NCI-H345 treated with DMSO at 0.1 percent for 48 hours (cell line): ENCODE results near the gene LGR5.

Experiments used
- DNase-seq: peaks from one replicate; lab custom pipeline; 2025; ENCODE audit not compliant: unreplicated experiment; lab: John Stamatoyannopoulos, UW

The LGR5 gene, protein sequence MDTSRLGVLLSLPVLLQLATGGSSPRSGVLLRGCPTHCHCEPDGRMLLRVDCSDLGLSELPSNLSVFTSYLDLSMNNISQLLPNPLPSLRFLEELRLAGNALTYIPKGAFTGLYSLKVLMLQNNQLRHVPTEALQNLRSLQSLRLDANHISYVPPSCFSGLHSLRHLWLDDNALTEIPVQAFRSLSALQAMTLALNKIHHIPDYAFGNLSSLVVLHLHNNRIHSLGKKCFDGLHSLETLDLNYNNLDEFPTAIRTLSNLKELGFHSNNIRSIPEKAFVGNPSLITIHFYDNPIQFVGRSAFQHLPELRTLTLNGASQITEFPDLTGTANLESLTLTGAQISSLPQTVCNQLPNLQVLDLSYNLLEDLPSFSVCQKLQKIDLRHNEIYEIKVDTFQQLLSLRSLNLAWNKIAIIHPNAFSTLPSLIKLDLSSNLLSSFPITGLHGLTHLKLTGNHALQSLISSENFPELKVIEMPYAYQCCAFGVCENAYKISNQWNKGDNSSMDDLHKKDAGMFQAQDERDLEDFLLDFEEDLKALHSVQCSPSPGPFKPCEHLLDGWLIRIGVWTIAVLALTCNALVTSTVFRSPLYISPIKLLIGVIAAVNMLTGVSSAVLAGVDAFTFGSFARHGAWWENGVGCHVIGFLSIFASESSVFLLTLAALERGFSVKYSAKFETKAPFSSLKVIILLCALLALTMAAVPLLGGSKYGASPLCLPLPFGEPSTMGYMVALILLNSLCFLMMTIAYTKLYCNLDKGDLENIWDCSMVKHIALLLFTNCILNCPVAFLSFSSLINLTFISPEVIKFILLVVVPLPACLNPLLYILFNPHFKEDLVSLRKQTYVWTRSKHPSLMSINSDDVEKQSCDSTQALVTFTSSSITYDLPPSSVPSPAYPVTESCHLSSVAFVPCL

DNA sequence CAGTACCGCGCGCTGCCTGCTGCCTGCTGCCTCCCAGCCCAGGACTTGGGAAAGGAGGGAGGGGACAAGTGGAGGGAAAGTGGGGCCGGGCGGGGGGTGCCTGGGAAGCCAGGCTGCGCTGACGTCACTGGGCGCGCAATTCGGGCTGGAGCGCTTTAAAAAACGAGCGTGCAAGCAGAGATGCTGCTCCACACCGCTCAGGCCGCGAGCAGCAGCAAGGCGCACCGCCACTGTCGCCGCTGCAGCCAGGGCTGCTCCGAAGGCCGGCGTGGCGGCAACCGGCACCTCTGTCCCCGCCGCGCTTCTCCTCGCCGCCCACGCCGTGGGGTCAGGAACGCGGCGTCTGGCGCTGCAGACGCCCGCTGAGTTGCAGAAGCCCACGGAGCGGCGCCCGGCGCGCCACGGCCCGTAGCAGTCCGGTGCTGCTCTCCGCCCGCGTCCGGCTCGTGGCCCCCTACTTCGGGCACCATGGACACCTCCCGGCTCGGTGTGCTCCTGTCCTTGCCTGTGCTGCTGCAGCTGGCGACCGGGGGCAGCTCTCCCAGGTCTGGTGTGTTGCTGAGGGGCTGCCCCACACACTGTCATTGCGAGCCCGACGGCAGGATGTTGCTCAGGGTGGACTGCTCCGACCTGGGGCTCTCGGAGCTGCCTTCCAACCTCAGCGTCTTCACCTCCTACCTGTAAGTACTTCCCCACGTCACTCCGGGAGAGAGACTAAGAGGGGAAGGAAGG lies at the start of gene LGR5:
LGR5 (plus strand) TSS at position 186 of the 732 bp plus-strand sequence; CDS start at position 469, 283 bp downstream.
- DNase-seq = peak; percentile 39

DNA sequence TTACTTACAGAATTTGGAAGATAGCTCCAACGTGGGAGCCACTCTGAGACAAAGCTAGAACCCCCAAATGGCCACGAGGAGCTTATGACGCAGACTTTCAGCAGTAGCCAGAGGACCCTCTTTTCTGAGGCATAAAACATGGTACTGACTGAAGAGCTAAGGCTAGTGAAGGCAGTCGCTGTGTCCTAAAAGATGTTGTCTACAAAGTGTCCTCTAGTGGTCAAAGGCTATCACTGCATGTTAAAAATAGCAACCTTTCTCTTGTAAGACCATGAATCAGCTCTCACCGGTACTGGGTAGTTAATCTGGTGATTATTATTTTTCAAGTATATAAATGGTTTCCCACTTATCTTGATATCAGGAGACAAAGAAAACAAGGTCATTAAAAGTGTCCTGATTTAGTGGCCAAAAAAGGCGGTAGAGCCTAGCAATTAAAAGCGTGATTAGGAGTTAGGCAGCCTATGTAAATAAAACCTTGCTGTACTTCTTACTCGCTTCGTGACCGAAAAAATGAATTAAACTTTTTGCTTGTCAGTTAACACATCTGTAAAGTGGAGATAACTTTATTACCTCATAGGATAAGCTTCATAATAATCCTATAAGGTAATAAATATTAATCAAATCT lies 47.0 kb upstream of the LGR5 start:
- peak; percentile 64 for DNase-seq

DNA sequence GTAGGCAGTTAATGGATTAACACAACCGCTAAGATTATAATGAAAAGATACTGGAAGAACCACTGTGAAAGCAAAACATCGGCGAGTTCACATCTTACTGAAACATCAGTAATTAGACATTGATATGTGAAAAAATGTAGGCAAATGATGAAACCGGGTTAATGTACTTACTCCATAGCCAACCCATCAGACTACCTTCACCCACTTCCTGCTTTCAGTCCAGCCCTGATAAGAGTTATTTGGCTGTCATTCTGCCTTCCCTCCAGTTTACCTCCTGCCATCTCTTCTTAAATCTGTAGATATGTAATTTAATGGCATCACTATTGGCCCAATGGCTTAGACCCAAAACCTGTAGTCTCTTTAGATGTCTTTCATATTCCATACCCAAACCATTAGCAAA lies 46.0 kb upstream of the LGR5 start:
- no peak for DNase-seq

DNA sequence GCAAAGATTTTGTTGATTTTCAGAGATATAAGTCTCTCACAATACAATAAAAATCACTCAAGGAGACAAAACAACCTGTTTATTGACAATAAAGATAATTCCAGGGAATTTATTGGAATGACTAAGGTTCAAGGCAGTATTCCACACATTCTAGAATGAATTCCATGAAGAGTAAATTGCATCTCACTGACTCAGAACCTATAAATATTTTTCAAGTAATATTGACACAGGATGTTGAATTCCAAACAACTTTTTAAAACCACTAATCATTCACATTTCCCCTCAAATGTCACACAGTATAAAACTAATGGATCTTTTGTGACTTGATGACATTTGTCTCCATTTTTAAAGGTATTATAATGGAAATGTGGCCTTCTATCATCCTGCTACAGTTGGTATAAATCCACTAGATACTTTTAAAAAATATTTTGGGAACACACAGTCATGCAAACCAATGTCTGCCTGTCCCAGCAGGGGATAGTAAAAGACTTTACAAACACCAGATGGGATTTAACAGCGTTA lies 42.1 kb upstream of the LGR5 start:
- DNase-seq = no peak

DNA sequence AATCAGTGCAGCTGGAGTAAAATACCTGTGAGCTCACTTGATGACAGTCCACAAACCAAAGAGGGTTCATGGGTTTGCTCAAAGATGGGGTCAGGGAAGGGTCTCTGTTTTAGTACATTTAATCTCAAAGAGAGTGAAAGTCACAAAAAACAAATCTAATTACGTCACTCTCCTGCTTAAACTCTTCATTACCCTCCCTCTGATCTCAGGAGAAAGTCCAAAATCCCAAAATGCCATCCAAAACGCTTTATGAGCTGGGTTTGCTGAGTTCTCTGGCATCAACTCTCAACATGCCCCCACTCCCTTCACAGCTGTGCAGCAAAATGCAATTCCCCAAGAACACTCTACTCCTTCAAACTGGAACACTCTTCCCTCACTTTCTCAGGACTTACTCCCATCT lies 40.4 kb upstream of the LGR5 start:
- no peak for DNase-seq

DNA sequence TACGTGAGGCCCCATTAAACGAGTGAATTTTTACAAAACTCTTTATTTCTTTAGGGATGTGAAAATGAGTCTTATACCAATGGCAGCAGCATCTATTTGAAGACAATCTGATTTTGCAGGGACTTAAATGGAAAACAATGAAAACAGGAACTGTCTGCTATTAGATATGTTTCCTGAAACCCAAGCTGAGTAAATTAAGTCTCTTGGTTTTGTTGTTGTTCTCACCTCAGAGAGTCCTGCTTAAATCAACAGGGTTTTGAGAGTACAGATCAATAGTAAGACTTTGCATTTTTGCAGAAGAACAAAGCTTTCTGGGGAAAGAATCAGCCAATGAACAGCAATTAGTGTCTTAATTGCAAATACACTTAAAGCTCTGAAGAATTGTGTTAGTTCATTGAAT lies 39.1 kb upstream of the LGR5 start:
- no peak for DNase-seq

DNA sequence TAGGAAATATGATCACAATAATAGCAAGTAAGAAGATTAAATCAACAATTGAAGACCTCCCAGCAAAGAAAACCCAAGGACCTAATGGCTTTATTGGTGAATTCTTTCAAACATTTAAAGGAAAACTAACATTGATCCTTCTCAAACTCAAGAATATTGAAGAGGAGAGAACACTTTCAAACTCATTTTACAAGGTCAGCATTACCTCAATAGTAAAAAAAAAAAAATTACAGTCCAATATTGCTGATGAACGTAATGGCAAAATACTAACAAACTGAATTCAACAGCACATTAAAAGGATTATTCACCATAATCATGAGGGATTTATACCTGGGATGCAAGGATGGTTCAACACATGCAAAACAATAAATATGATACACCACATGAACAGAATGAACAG lies 33.7 kb upstream of the LGR5 start:
- no peak for DNase-seq

DNA sequence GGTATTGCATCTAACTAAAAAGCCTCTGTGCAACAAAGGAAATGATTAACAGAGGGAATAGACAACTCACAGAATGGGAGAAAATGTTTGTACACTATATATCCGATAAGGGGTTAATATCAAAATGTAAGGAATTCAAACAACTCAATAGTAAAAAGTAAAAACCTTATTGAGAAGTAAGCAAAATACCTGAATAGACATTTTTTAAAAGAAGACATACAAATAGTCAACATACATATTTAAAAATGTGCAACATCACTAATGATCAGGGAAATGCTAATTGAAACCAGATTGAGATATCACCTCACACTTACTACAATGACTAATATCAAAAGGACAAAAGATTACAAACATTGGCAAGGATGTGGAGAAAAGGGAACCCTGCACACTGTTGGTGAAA lies 31.9 kb upstream of the LGR5 start:
- no peak for DNase-seq

DNA sequence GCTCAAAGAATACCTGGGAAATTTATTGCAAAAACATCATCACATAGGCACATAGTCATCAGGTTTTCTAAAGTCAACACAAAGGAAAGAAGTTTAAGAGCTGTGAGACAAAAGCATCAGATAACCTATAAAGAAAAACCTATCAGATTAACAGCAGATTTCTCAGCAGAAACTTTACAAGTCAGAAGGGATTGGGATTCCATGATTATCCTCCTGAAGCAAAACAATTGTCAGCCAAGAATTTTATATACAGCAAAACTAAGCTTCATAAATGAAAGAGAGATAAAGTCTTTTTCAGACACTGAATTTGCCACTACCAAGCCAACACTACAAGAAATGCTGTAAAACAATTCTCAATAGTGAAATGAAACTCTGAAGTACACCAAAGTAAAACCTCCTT lies 28.8 kb upstream of the LGR5 start:
- no peak for DNase-seq

DNA sequence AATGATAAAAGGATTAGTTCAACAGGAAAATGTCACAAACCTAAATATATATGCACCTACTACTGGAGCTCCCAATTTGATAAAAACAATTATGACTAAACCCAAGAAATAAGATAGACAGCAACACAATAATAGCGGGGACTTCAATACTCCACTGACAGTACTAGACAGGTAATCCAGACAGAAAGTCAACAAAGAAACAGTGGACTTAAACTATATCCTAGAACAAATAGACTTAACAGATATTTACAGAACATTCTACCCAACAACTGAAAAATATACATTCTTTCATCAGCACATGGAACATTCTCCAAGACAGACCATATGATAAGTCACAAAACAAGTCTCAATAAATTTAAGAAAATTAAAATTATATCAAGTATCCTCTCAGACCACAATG lies 28.0 kb upstream of the LGR5 start:
- DNase-seq = no peak

DNA sequence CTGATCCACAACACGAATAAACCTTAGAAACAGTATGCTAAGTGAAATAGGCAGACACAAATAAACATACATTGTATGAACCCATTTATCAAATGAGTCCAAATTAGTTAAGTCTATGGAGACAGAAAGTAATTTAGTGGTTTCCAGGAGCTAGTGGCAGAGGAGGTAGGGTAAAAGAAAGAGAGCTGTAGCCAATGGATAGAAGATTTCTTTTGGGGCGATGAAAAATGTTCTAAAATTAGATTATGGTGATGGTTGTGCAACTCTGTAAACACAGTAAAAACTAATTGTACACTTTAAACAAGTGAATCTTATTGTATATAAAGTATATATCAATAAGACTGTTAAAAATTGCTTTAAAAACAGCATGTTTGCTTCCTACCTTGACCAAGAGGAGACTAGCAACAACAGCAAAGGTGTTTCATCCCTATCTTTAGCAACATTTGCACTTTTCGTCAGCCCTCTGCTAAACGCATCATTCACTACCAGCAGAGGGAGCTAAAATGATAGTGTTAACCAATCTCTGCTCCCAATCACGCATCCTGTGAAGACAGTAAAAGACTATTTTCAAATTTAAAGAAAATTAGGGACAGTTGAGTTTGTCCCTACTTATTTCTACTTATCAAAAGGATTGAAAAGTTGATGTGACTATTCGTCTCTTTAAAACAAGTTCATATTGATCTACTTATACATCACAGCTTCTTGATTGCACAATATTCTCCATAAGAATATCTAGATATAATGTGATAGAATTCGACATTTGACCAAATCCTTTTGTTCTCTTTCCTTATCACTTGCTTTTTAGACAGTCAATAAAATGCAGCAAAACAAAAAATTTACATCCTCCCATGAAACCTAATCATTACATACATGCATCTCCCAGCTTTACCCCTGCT lies 24.0 kb upstream of the LGR5 start:
- peak; percentile 51 for DNase-seq

DNA sequence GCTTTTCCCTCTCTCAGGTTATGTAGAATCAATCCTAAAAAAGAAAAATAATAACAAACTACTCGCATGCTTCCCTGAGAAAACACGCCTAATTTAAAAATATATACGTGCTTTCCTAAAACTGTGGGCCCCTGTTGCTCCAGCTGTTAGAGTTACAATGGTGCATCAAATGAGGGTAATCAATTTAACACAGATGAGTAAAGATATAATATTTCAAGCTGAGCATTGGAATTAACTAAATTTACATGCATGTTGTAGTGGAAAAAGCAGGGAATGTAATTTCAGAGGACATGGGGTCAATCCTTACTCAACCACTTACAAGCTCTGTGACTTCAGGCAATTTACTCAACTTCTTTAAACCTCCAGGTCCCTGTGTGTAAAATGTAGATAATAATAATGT lies 22.4 kb upstream of the LGR5 start:
- DNase-seq = no peak

DNA sequence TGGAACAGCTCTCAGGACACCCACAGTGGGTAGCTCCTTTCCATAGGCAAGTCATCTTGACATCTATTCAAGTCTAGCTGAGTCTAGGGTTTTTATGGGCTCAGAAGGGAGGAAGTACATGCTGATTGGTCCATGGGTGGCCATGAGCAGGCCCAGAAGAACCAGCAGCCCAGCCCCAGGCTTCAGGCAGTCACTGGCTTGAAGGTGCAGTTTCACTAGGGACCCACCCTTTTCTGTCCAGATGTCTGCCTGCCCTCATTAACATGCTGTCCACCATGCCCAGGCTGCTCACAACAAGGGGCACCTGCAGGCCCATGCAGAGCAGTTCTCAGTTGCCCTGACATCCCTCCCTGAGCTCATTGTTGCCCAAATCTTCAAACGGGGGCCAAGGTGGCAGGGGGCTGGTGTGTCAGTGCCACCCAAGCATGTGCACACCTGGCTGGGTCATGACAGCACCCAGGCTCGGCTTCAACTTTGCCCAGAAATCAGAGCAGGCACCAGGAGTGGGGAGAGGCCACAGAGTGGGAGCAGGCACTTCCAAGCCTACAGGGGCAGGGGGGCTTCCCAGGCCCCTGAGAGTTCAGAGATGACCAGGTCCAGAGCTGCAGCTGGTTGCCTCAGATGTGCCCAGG lies 18.7 kb upstream of the LGR5 start:
- no peak for DNase-seq

DNA sequence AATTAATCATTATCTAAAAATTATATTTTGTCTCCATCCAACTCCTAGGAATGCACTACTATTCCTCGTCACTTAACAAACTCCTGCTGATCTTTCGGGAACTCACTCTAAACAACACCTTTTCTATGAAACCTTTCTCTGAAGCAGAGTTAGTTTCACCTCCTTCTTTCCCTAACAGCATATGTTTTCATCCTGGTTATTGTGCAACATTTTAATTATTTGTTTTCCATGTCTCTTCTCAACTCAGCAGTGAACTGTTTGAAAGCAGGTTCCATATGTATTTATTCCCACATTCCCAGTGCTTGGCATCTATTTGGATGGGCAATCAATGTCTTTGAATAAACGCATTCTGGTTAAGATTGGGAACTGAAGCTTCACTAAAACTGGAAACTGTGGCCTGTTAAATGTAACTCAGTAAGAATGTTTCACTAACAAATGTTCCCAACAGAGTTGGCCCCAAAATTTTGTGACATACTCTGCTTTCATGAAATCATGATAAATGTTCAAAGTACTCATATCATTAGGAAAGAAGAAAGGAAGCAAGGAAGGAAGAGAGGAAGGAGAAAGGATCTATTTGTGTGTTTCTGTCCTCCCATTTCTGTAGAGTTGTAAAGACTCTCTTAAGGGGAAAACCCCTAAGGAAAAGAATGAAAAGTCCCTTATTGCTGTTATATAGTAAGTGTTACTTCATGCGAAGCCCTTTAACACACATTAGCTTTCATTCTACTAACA lies 13.9 kb upstream of the LGR5 start:
- no peak for DNase-seq

DNA sequence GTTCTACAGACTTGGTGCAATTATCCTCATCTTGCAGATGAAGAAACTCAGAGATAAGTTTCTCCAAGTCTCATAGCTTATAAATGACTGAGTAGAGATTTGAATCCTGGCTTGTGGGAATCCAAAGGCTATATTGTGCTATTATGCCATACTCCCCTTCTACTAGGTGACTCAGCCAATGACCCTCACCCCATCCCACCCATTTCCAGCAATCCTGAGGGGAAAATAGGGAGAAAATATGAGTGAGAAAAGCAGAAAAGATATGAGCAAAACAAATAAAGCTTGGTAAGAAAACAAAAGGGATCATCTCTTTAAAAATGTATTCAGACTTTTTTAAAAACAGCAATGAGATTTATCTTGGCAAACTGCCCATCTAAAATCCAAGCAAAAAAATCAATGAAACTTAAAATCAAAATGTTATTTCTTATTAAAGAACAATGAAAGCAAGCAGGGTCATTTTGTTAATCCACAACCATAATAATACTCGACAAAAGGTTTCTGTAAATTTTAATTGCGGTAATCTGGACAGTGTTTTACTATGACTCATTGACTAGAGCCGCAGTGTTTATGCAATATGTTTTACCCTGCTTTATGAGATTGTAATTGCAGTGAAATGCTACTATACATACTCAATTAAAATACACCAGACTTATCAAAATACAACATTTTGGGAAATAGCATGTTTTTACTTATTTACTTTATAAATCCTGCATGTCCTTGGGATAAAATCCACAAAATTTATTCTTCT lies 13.1 kb upstream of the LGR5 start:
- DNase-seq = no peak

DNA sequence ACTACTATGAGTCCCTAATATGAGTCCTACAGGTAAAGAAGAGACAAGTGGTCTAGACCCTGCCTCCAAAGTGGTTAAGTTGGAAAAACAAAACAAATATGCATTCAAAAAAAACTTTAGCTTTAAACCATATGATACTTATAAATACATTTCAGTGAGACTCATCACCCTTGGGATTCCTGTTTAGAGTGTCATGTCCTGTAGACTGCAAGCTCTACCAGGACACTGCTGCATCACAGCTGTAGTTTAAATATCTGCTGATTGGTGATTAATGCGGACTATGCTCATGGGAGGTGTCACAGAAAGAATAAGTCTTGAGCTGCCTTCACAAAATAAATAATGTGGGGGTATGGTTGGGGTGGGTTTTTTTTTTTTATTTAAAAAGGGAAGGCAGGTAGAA lies 8.8 kb upstream of the LGR5 start:
- DNase-seq = no peak

DNA sequence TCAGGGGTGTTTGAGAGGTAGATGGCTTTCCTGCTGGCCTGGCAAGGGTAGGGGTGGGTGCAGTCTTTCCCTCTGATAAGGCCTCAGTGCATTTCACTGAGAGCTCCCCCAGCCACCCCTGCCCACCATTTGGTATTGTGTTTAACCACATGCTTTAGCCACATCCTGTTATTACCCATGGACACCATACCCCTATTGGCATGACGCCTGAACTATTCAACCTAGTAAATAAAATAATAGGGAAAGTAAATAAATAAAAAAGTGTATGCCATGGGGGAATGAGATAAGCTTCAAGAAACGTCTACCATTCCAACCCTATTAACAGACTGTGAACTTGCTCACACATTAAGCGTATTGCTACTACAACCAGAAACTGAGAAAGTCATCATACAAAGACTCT lies 7.6 kb upstream of the LGR5 start:
- DNase-seq = no peak

DNA sequence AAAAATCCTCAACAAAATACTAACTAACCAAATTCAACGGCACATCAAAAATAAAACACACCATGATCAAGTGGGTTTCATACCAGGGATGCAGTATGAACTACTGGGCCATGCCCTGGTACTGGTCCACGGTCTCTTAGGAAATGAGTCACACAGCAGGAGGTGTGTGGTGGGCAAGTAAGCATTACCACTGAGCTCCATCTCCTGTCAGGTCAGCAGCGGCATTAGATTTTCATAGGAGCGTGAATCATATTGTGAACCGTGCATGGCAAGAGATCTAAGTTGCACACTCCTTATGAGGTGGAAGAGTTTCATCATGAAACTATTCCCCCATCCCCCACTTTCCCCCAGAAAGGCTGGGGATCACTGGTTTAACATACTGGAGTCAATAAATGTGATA lies 6.7 kb upstream of the LGR5 start:
- no peak for DNase-seq
